Measurements from ENCODE around the gene TUBA4A. TPM values are rescaled to one million over a fixed set of nuclear protein-coding genes. Genes with fewer than 3 reads are reported as not detected.
"Not testable (repeated sequence)": the region's sequence is repeated elsewhere in the genome, so short reads cannot be mapped to it uniquely, and the experiment has no call there.

Gene TUBA4A
- total and polyA plus RNA-seq, 9 of the 15 experiments (the other 6 are each of a cell fraction or from before 2014, with no cell fraction given), result 25.1 to 174 (median 42.4) TPM

DNA sequence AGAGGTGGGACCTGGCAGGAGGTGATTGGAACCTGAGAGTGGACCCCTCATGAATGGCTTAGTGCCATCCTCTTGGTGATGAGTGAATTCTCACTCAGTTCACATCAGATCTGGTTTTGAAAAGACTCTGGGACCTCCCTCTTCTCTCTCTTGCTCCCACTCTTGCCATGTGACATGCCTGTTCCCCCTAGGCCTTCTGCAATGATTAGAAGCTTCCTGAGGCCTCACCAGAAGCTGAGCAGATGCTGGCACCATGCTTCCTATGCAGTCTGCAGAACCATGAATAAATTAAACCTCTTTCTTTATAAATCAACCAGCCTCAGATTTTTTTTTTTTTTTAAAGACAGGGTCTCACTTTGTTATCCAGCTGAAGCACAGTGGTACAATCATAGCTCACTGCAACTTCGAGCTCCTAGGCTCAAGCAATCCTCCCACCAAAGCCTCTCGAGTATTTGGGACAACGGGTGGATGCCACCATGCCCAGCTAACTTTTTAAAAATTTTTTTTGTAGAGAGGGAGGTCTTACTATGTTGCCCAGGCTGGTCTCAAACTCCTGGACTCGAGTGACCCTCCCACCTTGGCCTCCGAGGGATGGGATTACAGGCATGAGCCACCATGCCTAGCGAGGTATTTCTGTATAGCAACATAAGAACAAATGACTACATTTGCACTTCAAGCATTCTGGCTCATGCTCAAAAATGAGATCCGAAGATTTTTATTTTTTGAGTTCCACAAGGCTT lies 49.1 kb downstream of the TUBA4A start:
- Histone ChIP-seq H3K9ac (ENCODE audit: insufficient read depth in 1 of 2, low read depth in 2 of 2, low read length in 2 of 2) (no peak overlapping the region), H4K20me1 (replicated peaks; ENCODE audit: control insufficient read depth, insufficient read depth, low read length) (peaks cover 11% of the 10 kb centered on the region; the same call in 1 of the 2 replicates), H3K4me2 (ENCODE audit: insufficient read depth, low read length) (no peak overlapping the region), H3K27me3 (ENCODE audit: control insufficient read depth in 2 of 2, insufficient read depth in 2 of 2, low read length in 2 of 2) (no peaks in the 10 kb centered on the region), H3K27ac (ENCODE audit: extremely low read depth, low read depth, low read length) (no peak overlapping the region), H3K9me3 (replicated peaks; ENCODE audit: control insufficient read depth, insufficient read depth, low read depth, low read length) (0 out of 2 replicates have a peak, but pooled peaks cover 2% of the 10 kb centered on the region), H3K4me3 (no peak overlapping the region), H2AFZ (ENCODE audit: low read depth, low read length) (no peak overlapping the region), H3K9me1 (ENCODE audit: control insufficient read depth, insufficient read depth, low read length) (no peaks in the 10 kb centered on the region), H3K4me1 (replicated peaks in 1 of 2; ENCODE audit: control insufficient read depth in 2 of 2, insufficient read depth in 2 of 2, low read length in 2 of 2) (peaks cover 16 to 17% of the 10 kb centered on the region in 2 experiments; a peak in 4 of 5 replicates), H3K79me2 (ENCODE audit: control insufficient read depth, insufficient read depth, low read length) (no peaks in the 10 kb centered on the region), H3K36me3 (ENCODE audit: control insufficient read depth, insufficient read depth, low read length) (peaks cover 24% of the 10 kb centered on the region; the same call in 2 of the 3 replicates)
- 83% methylated on average over 6 of the region's 7 CpGs for WGBS (ENCODE audit: insufficient coverage, low coverage, missing lambda C conversion rate)
- ATAC-seq (no peak), DNase-seq (ENCODE audit: extremely low read depth in 1 of 4, low spot score in 3 of 4) (no peak), FAIRE-seq (no peak)
- POLR2A ChIA-PET, result interaction anchor here (1.0 kb wide), 1 partner anchor 28 kb away, joined by 3 read pairs; the partner anchor contains the start of gene CNPPD1
- in situ Hi-C loops (cut with MboI) (loop anchor here (5.0 kb wide), 1 partner anchor 32 kb away; the partner anchor contains the start of gene SLC23A3), intact Hi-C loops (cut with micrococcal nuclease) (no loop called here)
- TF ChIP-seq ZNF316 (IDR thresholded peaks at IDR 0.05) (peak; percentile 69), TAF1 (IDR thresholded peaks at IDR 0.05; ENCODE audit: control insufficient read depth, extremely low read depth, insufficient read depth, low read length, severe bottlenecking) (no peak), NCOA1 (IDR thresholded peaks at IDR 0.05; ENCODE audit: low read depth) (no peak), NFE2L1 (tag; IDR thresholded peaks at IDR 0.05; ENCODE audit: borderline replicate concordance, low read depth) (no peak)
- CTCF ChIA-PET (ENCODE audit: low intra/inter-chr PET ratio), result no interaction called here
- BruUV-seq (replicated peaks), result no TSS peak

GRCh38 chr2:219201331-219201730 lies 52.4 kb downstream of the TUBA4A start:
- H3K27me3 ChIP-seq (ENCODE audit: control insufficient read depth in 2 of 2, insufficient read depth in 2 of 2, low read length in 2 of 2); H3K4me2 ChIP-seq (ENCODE audit: insufficient read depth, low read length); H3K79me2 ChIP-seq (ENCODE audit: control insufficient read depth, insufficient read depth, low read length); H3K9ac ChIP-seq (ENCODE audit: insufficient read depth in 1 of 2, low read depth in 2 of 2, low read length in 2 of 2); H3K9me3 ChIP-seq (replicated peaks; ENCODE audit: control insufficient read depth, insufficient read depth, low read depth, low read length); in situ Hi-C loops (cut with MboI); ATAC-seq; BruUV-seq (replicated peaks); DNase-seq (ENCODE audit: extremely low read depth in 1 of 4, low spot score in 3 of 4); H4K20me1 ChIP-seq (replicated peaks; ENCODE audit: control insufficient read depth, insufficient read depth, low read length); H3K9me1 ChIP-seq (ENCODE audit: control insufficient read depth, insufficient read depth, low read length); H3K36me3 ChIP-seq (ENCODE audit: control insufficient read depth, insufficient read depth, low read length); H3K4me1 ChIP-seq (replicated peaks in 1 of 2; ENCODE audit: control insufficient read depth in 2 of 2, insufficient read depth in 2 of 2, low read length in 2 of 2); H3K4me3 ChIP-seq; POLR2A ChIA-PET; H3K27ac ChIP-seq (ENCODE audit: extremely low read depth, low read depth, low read length); CTCF ChIA-PET (ENCODE audit: low intra/inter-chr PET ratio); intact Hi-C loops (cut with micrococcal nuclease); FAIRE-seq; H2AFZ ChIP-seq (ENCODE audit: low read depth, low read length): not testable (repeated sequence)
- 89% methylated on average over 6 of the region's 21 CpGs for WGBS (ENCODE audit: insufficient coverage, low coverage, missing lambda C conversion rate)
